DMS153 treated with DMSO at 0.1 percent for 48 hours (cell line): Measurements from ENCODE around the gene TIGD1.

Source experiments
- DNase-seq: peaks from one replicate; lab custom pipeline; 2025; ENCODE audit not compliant: unreplicated experiment; lab: John Stamatoyannopoulos, UW

TIGD1 gene

DNA sequence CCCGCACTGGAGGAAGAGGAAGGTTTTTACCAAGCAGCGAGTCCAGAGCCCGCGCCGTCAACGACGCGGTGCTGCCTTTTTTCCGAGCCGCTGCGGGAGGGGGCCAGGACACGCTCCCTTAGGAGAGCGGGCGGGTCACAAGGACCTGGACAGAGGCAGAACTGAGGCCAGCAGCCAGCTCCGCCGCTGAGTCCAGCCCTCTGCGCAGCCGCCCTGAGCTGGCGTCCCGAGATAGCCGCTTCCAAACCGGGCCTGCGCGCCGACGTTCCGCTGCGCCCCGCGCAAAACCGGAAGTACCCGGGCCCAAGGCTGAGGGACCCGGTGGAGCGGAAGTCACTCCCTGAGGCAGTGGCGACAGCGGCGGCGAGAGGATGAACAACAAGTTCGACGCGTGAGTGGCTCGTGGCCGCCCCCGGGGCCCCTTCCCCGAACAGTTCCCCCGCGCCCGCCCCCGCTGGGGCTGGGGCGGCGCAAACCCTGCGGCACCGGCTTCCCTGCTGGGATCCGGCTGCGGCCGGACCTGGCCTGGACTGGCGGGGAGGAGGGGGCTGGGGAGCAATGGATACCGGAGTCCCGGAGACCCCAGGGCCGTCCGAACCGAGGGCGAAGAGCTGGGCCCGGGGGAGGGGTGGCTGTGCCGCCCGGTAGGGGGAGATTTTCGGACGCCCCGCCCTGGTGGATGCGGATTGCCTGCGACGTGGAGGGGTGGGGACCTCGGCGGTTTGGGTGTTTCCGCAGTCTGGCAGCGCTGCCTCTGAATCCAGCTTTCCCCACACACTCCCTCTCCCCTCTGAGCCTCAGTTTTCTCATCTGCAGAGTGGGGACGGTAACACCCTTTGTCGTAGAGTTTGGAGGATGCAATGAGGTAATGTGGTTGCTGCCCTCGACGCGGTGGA, at the start of gene TIGD1, which contains the start of gene EIF4E2:
Gene TIGD1 (minus strand): TSS at position 204 of the 896 bp plus-strand sequence. CDS start 675 bp downstream, outside the sequence.
Gene EIF4E2 (plus strand): TSS at position 336 of the 896 bp plus-strand sequence. CDS start 36 bp downstream, at position 372.
- DNase-seq, result peak; percentile 80

GRCh38 chr2:232598293-232598692, 47.9 kb upstream of the TIGD1 start:
- DNase-seq, result no peak

- DNase-seq, result no peak
These were observed 47.2 kb upstream of the TIGD1 start for GRCh38 chr2:232597362-232598079.

- no peak for DNase-seq
These were observed 43.6 kb upstream of the TIGD1 start for GRCh38 chr2:232593982-232594381.

DNA sequence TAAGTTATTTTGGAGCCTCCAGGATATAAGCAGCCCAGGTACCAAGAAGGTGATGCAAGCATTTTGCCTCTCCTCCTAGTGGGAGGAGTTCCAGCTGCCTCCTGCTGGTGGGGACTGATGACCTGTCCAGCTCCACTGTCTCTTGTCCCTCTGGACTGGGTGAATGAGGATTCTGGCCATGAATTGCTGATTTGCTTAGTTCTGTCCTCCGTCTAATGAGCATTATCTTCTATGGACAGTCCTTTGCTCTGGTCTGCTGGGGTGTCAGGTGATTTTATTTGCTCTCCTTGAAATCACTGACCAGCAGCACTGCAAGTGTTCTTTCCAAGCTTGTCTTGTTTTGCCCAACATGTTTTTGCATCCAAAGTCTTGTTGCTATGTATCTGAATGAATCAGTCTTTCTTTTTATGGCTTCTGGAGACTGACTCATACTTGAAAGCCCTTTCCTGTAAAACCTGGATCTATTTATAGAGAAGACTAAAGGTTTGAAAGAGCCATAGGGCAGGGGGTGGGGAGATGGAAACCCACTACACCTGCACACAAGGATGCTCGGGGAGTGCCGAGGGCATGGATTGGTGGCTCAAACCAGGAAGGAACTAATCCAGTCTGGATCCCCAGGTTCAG, 42.5 kb upstream of the TIGD1 start:
- peak; percentile 43 for DNase-seq

DNA sequence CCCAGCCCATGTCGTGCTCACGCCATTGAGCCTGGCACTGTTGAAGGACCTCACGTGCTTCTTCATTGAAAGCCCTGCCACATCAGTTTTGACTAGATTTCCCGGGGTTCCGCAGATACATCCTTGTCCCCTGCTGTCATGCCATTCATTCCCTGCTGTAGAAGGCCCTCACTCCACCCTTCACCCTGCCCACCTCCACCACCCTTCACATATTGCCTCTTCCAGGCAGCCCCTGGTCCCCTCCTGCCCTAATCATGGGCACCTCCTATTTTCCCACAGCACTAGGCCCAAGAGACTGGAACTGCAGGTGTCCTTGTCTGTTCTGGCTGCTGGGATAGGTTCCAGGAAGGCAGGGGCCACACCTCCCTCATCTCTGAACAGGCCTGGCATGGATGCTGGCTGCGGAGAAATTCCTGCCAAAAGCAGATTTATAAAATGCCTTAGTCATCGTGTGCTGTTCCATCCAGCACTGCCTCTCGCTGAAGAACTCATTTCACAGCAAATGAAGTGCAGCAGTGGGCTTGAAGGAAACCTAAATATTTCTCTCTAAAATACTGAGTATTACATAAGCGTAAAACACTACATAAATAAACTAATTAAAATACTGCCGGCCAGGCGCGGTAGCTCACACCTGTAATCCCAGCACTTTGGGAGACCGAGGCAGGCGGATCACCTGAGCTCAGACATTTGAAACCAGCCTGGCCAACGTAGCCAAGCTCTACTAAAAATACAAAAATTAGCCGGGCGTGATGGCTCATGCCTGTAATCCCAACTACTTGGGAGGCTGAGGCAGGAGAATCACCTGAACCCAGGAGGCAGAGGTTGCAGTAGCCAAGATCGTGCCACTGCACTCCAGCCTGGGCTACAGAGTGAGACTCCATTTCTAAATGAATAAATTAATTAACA, 38.6 kb upstream of the TIGD1 start:
- DNase-seq, result no peak

GRCh38 chr2:232588031-232588430, 37.7 kb upstream of the TIGD1 start:
- no peak for DNase-seq

DNA sequence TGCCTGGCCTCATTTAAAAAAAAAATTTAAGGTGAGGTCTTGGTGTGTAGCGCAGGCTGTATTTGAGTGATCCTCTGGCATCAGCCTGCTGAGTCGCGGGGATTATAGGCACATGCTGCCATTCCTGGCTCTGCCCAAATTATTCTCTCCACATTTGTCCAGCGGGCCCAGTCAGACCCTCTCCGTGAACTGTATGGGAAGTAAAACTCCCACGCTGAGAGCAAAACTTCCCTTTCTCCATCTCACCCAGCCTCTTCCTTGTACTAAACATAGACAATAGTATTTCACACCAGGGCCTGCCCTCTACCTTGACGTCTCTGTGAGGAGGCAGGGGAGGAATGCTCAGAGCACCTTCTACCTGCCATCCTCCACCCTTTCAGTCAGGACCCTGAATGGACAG, 37.2 kb upstream of the TIGD1 start:
- no peak for DNase-seq

DNA sequence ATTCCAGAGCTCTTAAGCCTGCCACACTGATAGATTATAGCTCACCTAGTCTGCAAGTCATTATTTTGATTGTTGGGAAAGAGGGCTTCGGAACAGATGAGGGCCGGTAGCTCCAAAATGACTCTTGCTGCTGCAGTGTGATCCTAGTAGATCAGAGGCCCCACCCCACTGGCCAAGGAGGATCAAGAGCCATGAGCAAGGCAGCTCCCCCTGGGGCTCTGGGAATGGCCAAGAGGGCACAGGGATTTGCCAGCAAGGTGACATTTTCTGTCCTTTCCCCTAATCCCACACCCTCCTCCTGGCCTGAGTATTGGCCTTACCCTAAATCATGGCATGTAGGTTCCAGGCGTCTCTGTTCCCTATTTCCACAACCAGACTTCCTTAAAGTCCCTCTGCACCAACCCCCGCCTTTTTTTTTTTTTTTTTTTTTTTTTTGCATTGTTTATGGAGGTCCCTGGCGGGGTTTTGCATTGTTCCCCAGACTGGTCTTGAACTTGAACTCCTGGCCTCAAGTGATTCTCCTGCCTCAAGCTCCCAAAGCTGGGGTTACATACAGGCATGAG, 36.7 kb upstream of the TIGD1 start:
- DNase-seq, result no peak

- DNase-seq, result peak; percentile 8
These were observed 33.9 kb upstream of the TIGD1 start for GRCh38 chr2:232584238-232584637.

DNA sequence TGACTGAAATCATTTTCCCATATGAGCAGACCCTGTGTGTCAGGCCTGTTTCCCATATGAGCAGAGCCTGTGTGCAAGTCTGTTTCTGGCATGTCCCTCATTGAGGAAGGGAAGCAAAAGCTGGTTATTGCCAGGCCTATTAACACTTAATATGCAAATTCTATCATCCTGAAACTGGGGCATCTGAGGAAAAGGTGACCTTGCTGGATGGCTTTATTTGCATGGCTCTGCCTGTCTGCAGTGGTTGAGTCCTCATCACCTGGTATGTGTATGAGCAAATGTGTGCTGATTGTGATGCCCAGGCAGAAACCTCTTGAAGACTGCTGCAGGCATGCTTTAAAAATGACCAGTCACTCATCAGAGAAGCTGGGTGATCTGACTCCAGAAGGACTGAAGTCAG, 31.4 kb upstream of the TIGD1 start:
- no peak for DNase-seq

GRCh38 chr2:232580648-232580981, 30.3 kb upstream of the TIGD1 start:
- DNase-seq, result no peak

- no peak for DNase-seq
These were observed 28.3 kb upstream of the TIGD1 start for GRCh38 chr2:232578626-232579025.

- no peak for DNase-seq
These were observed 27.5 kb upstream of the TIGD1 start for GRCh38 chr2:232577841-232578240.

- no peak for DNase-seq
These were observed 26.6 kb upstream of the TIGD1 start for GRCh38 chr2:232576995-232577394.

DNA sequence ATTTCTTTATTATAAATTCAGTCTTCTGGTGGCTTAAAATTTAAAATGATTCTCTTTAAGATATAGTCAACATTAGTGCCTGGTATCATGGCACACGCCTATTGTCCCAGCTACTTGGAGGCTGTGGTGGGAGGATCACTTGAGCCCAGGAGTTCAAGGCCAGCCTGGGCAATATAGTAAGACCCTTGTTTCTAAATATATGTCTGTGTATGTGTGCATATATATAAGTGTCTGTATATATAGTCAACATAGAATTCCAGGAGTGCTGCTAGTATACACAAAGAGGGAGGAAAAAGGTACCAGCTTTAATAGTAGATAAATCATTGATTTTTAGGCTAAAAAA, 25.0 kb upstream of the TIGD1 start:
- DNase-seq, result no peak

DNA sequence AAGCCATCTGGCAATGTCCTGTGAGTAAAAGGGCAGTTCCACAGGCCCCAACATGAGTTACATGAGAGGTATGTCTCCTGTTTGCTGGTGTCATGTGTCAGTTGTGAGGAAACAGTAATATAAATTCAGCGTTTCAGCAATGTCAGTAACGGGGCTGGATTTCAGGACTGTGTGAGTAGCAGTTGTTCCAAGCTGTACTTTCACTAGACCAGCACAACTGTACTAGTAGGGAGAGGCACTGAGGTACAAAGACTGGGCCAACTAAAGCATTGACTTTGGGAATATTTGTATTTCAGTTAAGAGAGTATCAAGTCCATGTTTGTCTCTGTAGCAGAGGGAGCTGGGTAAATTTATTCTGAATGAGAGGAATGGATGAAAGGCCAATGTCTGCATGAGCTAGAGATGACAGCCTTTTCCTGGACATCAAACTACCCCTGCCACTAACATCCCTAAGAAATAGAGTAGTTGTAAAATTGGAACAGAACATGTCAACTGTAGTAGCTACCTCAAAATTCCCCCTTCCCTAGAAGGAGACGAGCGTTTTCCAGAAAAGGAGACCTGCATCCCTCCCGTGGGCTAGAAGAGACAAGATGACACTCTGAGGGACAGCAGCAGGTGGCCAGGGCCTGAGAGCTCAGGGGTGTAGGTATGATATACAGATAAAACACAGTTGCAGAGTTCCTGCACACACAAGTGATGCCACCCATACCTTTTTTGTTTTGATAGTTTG, 24.5 kb upstream of the TIGD1 start:
- DNase-seq, result no peak

DNA sequence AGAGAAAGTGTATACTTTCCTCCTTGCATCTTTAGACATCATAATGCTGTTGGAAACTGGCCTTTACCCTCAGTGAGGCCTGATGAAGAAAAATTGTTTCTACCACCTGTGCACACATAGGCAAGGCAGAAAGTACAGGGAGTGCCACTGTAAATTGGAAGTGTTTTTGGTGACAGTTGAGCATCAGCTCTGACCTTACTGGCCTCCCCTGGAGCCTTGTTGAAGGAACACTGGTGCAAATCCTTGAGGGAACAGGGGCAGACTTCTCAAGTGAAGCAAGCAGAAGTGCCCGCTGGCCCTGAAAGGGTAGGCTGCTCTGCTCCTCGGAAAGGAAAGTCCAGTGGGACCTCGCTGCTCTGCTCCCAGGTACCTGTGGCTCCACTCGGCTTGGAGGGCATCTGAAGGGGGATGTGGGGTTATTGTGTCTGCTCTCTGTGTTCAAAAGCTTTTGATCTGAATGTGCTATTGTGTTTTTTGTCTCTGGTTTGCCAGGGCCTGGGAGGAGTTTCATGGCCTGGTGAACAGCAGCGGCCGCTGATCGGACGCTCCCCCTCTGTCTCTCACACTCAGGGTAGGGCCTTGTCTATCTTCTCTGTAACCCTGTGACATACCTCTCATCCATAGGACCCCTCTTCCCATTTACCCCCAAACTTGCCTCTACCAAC, 23.5 kb upstream of the TIGD1 start:
- DNase-seq, result no peak

DNA sequence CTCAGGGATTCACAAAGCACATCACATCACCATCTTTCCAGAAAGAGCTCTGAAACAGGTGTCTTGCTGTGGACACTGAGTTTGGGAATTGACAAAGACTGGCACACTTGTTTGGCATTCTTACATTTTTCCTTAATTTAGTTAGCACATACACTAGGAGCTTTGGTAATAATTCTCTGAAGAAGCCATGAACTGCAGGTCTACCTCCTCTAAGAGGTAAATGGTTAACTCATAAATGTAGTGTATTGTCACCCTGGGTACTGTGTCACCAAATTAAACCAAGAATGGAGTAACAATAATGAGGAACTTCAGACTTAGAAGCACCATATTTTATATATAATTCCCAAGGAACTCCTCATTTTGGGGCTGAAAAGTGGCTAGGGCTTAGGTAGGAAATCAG, 22.7 kb upstream of the TIGD1 start:
- DNase-seq, result no peak
